ENCODE measurements around the gene TIPRL.

TIPRL gene

GRCh38 chr1:168235937-168236336 is 57.2 kb downstream of the TIPRL start:
- TF ChIP-seq CTCF (conservative IDR thresholded peaks at IDR 0.05; ENCODE audit: low read depth, low read length), result no peak
- DNase-seq (ENCODE audit: low read depth), result no peak
- no peak overlapping the region for H3K4me3 ChIP-seq (ENCODE audit: low read length)

GRCh38 chr1:168236836-168237611 is 58.3 kb downstream of the TIPRL start:
- no peak overlapping the region for H3K4me3 ChIP-seq (ENCODE audit: low read length)
- no peak for DNase-seq (ENCODE audit: low read depth)
- no peak for TF ChIP-seq CTCF (conservative IDR thresholded peaks at IDR 0.05; ENCODE audit: low read depth, low read length)

- no peak for TF ChIP-seq CTCF (conservative IDR thresholded peaks at IDR 0.05; ENCODE audit: low read depth, low read length)
- no peak overlapping the region for H3K4me3 ChIP-seq (ENCODE audit: low read length)
- DNase-seq (ENCODE audit: low read depth), result no peak
Observed at GRCh38 chr1:168243198-168243597, 64.4 kb downstream of the TIPRL start.

GRCh38 chr1:168243636-168244212 is 65.0 kb downstream of the TIPRL start:
- no peak for DNase-seq (ENCODE audit: low read depth)

GRCh38 chr1:168245042-168245441 is 66.3 kb downstream of the TIPRL start:
- TF ChIP-seq CTCF (conservative IDR thresholded peaks at IDR 0.05; ENCODE audit: low read depth, low read length), result no peak
- H3K4me3 ChIP-seq (ENCODE audit: low read length), result no peak overlapping the region
- DNase-seq (ENCODE audit: low read depth), result no peak

More at GRCh38 chr1:168243636-168244212, 65.0 kb downstream of the TIPRL start:
- TF ChIP-seq CTCF (conservative IDR thresholded peaks at IDR 0.05; ENCODE audit: low read depth, low read length), result no peak
- H3K4me3 ChIP-seq (ENCODE audit: low read length), result no peak overlapping the region

- no peak overlapping the region for H3K4me3 ChIP-seq (ENCODE audit: low read length)
- no peak for TF ChIP-seq CTCF (conservative IDR thresholded peaks at IDR 0.05; ENCODE audit: low read depth, low read length)
Observed at GRCh38 chr1:168246506-168246905, 67.7 kb downstream of the TIPRL start.

More at GRCh38 chr1:168246506-168246905, 67.7 kb downstream of the TIPRL start:
- no peak for DNase-seq (ENCODE audit: low read depth)

Measured in retinal pigment epithelial cell (primary cell).